GM04504 (cell line): Measurements from ENCODE around the gene GATA6.
"Not testable (repeated sequence)": the region's sequence is repeated elsewhere in the genome, so short reads cannot be mapped to it uniquely, and the experiment has no call there.

Experiments
- DNase-seq: peaks from one replicate; pipeline ENCODE4 v3.0.0-alpha.2; 2012; ENCODE audit warnings: low read depth

GATA6 gene

GRCh38 chr18:22204996-22205395, 35.6 kb downstream of the GATA6 start:
- no peak for DNase-seq

- DNase-seq = no peak
Observed at GRCh38 chr18:22207021-22207758, 37.8 kb downstream of the GATA6 start.

- DNase-seq = no peak
Observed at GRCh38 chr18:22210311-22210754, 40.9 kb downstream of the GATA6 start.

DNA sequence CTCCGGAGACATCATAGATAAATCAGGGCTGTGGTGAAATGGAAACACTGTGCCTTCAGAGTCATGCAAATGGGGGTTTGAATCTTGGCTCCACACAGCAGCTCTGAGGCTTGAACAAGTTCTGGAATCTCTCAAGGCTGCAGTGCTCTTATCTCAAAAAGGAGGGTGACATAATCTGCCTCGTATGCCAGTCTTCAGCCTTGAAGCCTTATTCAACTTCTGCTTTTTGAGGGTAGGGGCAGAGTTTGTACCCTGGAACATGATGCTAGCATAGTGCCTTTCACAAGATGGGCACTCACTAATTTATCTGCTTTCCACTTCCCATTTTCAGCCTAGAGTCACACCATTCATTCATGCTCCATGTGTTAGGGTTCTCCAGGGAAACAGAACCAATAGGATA, 42.3 kb downstream of the GATA6 start:
- no peak for DNase-seq

GRCh38 chr18:22213333-22213973, 44.1 kb downstream of the GATA6 start:
- DNase-seq = no peak

DNA sequence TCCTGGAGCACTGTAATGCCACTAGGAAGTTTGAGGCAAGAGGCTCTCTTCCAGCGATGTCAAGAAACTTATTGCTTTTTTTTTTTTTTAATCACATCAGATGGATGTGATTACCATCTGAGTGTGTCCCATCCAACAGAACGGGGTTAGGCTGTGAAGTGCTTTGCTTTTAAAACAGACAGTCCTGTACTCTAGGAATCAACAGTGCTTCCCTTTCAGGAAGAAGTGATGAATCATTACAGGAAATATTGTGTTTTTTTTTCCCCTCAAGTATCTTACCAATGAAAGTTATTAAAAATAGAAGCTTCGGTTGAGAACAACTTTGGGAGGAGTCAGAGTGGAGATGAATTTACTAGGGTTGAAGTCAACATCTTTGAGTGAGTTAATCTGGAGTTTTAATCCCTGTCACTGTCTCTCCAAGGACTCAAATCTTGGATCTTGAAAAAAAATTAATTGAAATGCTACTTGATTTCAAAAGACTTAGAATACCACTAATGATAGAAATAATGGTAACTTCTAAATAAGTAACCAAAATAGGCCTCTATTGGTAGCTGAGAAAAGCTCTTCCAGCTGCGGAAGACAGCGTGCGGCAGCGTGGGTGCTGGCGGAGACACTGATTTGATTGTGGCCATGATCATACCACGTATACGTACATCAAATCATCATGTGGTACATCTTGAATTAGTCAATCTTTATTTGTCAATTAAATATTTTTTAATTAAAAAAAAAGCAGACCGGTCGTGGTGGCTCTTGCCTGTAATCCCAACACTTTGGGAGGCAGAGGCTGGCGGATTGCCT, 45.5 kb downstream of the GATA6 start:
- no peak for DNase-seq

DNA sequence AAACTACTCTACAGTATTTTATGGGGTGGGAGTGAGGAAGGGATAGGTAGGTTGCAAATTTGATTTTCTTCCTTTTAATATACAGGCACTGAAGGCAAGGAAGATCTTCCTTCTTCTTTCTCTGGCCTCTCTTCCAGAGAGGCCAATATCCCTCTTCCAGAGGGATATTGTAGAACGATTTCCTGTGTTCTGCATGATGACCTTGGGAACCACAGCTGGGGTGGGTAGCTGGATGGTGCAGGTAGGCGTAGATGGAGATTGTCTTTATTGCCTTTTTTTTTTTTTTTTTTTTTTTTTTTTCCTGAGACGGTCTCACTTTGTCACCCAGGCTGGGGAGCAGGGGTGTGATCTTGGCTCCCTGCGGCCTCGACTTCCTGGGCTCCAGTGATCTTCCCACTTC, 49.4 kb downstream of the GATA6 start:
- no peak for DNase-seq

DNA sequence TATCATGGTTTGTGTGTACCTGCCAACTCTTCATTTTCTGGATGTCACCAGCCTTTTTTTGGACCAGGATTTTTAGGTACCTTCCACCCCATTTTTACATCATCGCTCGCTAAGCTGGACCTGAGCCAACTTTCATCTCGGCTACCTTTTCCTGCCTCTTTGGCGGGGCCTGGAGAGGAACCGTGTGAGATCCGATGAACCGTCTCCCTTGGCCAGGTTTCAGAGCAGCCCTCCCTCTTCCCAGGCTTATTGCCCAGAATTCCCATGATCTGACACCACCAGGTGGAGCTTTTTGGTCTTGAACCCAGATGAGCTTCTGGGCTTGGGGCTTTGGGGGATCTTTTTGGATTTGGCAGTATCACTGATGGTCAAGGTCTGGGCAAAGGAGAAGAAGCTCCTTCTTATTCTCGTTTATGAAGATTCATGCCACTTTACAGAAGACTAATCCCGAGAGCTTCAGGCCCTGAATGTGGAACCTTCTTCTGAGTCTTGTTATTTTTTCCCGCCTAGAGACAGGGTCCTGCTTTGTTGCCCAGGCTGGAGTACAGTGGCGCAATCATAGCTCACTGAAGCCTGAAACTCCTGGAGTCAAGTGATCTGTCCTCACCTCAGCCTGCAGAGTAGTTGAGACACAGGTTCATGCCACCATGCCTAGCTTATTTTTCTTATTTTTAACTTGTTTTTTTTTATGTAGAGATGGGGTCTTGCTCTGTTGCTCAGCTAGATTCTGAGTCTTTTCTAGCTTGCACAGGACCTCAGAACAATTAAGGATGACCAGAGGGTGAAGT, 50.4 kb downstream of the GATA6 start:
- DNase-seq = no peak

- not testable (repeated sequence) for DNase-seq
Observed at GRCh38 chr18:22220585-22220984, 51.2 kb downstream of the GATA6 start.

GRCh38 chr18:22221350-22221749, 52.0 kb downstream of the GATA6 start:
- no peak for DNase-seq

- peak; percentile 62 for DNase-seq
Observed at GRCh38 chr18:22223254-22223964, 54.0 kb downstream of the GATA6 start.

- DNase-seq = no peak
Observed at GRCh38 chr18:22223965-22224322, 54.6 kb downstream of the GATA6 start.

- no peak for DNase-seq
Observed at GRCh38 chr18:22224339-22224738, 55.0 kb downstream of the GATA6 start.

DNA sequence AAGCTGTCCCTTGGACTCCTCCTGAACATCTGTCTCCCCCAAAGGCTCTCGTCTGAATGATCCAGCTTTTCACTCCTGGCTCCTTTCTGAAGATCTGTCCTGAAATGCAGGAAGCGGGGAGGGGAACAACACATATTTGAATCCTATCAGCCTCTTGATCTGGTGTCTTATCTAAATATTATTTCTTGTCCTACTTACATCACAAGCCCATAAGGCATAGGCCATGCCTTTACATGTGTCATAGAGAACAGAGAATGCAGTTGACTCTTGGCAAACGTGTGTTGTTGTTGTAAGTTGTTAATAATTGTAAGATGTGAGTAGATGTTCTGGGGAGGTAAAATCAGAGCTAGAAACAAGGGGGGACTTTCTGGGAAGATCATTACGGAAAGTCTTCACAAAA, 57.4 kb downstream of the GATA6 start:
- DNase-seq = no peak

GRCh38 chr18:22228976-22229375, 59.6 kb downstream of the GATA6 start:
- DNase-seq = no peak

GRCh38 chr18:22229456-22230124, 60.2 kb downstream of the GATA6 start:
- DNase-seq = no peak

GRCh38 chr18:22230471-22230945, 61.1 kb downstream of the GATA6 start:
- peak; percentile 15 for DNase-seq

GRCh38 chr18:22233266-22233665, 63.9 kb downstream of the GATA6 start:
- DNase-seq = no peak

DNA sequence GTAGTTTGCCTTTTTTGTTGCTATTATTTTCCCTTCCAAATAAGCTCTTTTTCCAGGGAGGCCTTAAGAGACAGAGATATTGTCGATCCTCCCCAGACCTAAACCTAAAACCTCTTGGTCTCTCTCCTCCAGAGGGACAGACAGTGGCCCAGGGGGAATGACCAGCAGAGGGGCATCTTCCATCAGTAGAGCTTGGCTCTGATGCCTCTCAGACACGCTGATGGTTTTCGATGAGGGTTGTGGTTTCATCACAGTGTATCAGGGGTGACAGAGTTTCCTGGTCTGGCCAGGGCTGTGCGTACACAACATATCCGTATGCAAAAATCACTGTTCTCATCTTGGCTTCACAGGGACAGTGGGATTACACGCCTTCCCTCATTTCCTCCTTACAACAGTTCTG, 68.6 kb downstream of the GATA6 start:
- no peak for DNase-seq

GRCh38 chr18:22238681-22239080, 69.3 kb downstream of the GATA6 start:
- DNase-seq = no peak

DNA sequence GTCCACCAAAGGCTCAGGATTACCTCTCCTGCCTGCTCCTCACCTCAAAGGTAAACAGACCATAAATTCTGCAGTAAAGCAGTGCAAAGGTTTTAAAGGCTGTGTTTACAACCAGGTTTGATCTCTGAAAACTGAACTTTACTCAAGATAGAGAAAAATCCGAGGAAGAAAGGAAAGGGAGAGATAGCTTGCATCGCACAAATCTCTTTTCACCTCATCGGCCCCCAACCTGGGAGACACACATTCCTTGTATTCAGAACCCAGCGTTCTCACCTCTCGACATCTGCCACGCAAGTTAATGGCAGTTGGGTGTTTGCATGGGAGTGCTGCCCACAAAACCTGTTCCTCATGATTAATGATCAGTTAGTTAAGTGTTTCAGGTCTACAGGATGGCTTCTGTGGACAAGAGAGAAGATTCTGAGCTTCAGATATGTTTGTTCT, 72.6 kb downstream of the GATA6 start:
- no peak for DNase-seq
